Suppressor macrophage treated with lipopolysaccharide for 4 hours (primary cell): ENCODE data around the gene SMPX.
A peak's percentile ranks its signal among the peaks of the same experiment; 100 is the strongest.

Experiments used
- DNase-seq: peaks from one replicate; pipeline ENCODE4 v3.0.0-alpha.2; 2020

SMPX gene

DNA sequence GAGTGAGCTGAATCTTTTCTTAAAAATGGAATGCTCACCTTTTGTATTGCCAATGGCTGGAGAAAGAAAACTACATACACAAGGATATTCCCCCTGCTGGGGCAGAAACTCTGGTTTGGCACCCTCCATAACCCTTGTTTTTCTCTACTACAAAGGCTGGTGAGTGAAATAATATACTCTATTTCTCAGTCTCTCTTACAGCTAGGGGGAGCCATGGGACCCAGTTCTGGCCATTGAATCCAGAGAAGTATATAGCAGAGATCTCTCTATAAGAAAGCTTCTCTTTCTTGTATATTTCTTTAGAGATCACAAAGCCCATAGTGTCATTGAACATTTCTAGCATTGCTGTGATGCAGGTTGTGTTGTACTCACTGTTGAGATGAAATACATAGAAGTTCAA lies 49.8 kb downstream of the SMPX start:
- DNase-seq: no peak

DNA sequence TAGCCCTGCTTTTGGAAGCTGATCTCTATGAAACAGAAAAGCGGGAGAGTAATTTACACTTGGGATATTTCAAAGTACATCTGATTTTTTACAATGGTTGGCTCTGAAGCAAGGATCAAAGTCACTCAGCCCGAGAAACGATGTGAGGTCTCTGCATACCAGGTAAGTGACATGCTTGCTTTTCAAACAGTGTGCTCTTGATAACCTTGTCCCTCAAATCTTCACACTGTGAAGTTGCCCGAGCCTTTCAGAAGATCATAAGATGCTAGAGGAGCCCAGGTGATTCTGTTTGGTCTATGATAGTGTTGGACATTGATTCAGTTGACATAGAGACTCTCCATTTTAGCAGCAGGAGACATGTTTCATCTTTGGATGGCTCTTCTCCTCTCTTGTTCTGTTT lies 52.7 kb downstream of the SMPX start:
- DNase-seq: no peak

- no peak for DNase-seq
Measured at GRCh38 chrX:21702725-21703124, 55.2 kb downstream of the SMPX start.

GRCh38 chrX:21700967-21701366 lies 56.9 kb downstream of the SMPX start:
- DNase-seq: no peak

DNA sequence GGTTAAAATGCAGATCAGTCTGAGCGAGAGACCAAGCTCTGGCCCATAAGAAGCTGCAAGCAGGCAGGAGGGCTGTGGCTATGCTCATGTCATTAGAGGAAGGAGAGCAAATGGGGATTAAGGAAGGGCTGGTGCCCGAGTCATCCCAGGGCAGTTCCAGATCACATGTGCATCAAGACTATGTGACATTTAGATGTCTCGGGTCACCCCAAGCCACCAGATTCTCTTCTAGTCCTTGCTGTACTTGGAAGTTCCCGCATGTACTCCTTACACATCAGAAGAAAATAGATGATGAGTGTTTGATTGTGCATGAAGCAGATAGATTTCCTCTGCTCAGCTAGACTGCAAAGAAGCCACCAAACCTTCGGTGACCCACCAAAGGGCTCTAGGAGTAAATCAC lies 57.6 kb downstream of the SMPX start:
- DNase-seq: peak; percentile 35

- DNase-seq: no peak
Measured at GRCh38 chrX:21699136-21699535, 58.8 kb downstream of the SMPX start.

GRCh38 chrX:21698272-21698671 lies 59.6 kb downstream of the SMPX start:
- DNase-seq: peak; percentile 37

GRCh38 chrX:21691512-21692018 lies 66.4 kb downstream of the SMPX start:
- DNase-seq: no peak

GRCh38 chrX:21683941-21684340 lies 74.0 kb downstream of the SMPX start:
- no peak for DNase-seq

- no peak for DNase-seq
Measured at GRCh38 chrX:21678048-21678612, 79.8 kb downstream of the SMPX start.

DNA sequence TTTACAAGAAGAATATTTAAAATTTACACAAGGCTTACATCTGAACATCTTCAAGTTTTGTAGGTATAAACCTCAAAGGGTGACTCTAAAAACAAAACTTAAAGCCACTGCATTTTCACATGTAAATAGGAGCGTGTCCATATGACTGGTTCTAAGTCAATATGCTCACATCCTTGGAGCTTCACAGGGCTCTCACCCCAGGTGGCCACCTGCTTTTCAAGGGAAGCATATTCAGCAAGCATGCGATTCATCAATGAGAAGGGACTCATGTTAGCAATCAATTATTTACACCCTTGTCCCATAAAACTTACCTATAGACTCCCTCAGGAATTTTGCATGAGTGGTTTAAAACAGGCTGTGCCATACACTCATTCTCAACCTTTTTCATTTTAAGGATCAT lies 82.0 kb downstream of the SMPX start:
- DNase-seq: no peak

- DNase-seq: no peak
Measured at GRCh38 chrX:21674430-21675186, 83.3 kb downstream of the SMPX start.

DNA sequence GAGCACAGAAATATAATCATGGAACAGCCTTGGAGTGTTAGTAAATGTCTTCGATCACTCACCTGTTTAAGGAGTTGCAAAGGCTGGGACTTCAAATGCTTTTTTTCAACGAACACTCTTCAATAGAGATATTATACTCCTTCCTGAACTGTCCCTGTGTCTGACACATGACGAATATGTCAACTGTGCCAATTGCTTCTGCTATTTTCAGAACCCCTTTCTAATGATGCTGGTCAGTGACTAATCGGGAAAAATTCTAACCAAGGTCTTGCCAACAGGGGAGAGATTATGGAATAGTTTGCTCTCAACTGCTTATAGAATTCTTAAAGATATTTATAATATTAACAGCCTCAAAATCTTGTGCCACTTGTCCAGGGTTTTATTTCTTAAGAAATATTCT lies 91.2 kb downstream of the SMPX start:
- DNase-seq: no peak

- DNase-seq: no peak
Measured at GRCh38 chrX:21666252-21666651, 91.7 kb downstream of the SMPX start.

- no peak for DNase-seq
Measured at GRCh38 chrX:21662761-21663160, 95.2 kb downstream of the SMPX start.

GRCh38 chrX:21661316-21661715 lies 96.6 kb downstream of the SMPX start:
- no peak for DNase-seq

DNA sequence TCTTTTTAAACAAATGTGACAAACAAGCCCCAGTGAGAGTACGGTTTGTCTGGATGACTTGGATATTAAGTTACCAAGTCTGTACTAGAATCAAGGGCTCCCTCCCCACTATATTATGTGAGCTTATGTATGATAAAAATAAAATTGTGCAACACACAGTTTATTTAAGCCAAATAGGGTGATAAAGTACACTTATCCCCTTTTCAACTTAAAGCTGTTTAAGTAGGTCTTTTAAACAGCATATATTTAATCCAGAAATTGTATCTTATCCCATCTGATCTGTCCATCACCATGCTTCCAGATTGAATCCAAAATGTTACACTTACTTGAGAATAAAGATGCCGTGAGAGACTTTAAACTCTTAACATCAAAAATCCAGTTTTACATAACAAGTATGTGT lies 97.8 kb downstream of the SMPX start:
- no peak for DNase-seq

DNA sequence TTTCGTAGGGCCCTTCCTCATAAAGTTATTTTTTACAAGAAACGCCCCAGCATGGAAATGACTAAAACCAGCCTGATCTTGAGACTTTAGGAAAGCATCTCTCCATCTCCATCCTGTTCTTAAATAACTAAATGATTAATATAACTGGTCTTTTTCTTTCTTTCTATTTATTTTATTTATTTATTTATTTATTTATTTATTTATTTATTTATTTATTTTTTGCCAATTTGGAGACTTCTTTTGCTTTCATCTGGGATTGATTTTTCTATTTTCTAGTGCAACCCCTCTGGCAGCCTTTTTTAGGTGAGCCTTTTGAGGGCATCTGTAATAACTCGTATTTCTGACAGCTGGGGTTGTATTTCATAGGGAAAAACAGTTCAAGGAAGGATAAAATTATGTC lies 98.6 kb downstream of the SMPX start:
- DNase-seq: no peak

GRCh38 chrX:21658746-21659145 lies 99.2 kb downstream of the SMPX start:
- DNase-seq: no peak

DNA sequence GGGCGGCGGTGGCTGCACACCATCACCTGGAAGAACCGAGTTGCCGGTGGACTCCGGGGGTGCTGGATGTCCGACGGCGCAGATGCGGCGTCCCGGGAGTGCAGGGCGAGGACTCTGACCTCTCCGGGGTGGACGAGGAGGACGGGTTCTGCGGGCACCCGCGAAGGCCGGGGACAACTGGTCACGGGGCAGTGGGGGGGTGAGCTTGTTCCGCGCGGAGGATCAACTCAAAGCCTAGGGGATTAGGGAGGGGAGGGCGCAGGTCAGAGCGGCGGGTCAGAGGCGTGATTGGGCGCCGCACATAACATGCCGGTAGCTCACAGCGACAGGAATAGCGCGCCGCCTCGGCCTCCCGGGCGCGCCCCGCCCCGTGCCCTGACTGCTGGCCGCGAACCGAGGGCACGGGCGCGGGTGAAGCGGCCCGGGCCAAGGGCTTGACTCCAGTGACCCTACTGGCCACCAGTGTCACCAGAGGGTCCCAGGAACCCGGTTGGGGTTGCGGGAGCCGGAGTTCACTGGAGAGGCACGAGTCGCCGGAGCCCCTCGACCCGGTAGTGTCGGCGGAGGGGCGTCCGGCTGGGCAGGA lies 99.7 kb downstream of the SMPX start, which contains the start of gene KLHL34:
TSS of gene KLHL34 (minus strand) at position 179 of the 586 bp plus-strand sequence. CDS start 542 bp downstream, outside the sequence.
- no peak for DNase-seq

DNA sequence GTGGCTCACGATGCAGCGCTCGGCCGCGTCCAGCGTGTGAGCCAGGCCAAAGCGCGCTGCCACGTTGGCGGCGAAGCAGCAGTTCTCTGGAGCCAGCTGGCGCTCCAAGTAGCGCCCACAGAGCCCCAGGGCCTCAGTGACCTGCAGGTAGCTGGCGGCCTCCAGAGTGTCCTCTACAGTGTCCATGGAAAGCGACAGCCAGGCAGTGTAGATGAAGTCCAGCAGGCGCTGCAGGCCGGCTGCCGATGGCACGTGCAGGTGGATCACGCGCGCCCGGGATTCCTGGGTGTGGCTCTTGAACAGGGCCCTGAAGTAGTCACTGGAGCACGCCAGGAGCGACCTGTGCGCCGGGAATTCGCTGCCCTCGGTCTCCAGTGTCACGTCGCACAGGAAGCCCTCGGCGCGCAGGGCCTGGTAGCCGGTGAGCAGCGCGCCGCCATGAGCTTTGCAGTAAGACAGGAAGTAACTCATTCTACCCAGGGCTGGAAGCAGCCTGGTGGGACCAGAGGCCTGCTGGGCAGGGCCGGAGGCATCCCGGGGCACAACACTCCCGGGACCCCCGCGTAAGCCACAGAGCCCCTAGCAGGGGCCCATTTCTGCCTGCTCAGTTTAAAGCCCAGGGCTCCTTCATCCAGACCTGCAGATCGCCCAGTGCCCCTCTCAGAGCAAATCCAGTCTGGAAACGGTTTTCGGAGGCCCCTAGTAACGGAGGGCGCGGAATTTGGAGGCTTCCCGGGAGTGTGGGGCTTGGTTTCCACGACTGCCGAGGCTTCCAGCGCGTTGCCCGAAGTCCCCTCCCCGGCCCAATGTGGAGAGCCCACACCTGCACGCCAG lies 100.4 kb downstream of the SMPX start:
- no peak for DNase-seq

DNA sequence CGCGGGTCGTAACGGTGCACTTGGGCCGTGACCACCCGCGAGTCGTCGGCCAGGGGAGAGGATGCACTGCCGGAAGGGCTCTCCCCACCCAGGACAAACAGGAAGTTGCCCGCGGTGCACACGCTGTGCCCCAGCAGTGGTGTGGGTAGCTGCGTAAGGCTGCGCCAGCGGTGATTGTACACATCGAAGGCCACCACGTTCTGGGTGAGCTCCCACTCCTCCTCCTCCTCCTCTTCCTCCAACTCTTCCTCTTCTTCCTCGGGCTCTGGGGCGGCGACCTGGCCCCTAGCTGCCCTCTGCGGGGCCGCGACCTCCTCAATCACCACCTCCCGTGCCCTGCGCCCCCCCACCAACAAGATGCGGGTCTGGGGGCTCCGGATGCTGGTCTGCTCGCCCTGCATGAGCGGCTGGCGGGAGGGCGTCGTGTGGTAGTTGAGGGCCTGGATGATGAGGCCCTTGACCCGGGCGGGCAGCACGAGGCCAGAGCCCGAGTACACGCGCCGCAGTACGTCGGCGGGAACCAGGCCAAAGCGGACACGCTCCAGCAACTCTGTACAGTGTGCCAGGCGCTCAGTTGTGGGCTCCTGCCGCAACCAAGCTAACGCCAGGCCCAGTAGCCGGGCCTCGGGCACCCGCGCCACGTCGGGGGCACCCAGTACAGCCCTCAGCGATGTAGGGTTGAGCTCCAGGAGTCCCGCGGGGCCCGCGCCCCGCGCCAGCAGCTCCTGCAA lies 101.2 kb downstream of the SMPX start:
- DNase-seq: no peak
